Smooth muscle cell (in vitro differentiated cells): ENCODE data around the gene TM4SF4. TPM values are rescaled to one million over a fixed set of nuclear protein-coding genes. Genes with fewer than 3 reads are reported as not detected.

Source experiments
- DNase-seq: peaks from one replicate; lab custom pipeline; 2025; ENCODE audit not compliant: unreplicated experiment; lab: John Stamatoyannopoulos, UW
- H2AFZ ChIP-seq: fragments of 200-600 bp; sonication (generic); 2 replicates; pipeline ENCODE4 v1.6.0; 2016; ENCODE audit warnings: antibody characterized with exemption, low read depth, mild to moderate bottlenecking
- H3F3A ChIP-seq: fragments of 200-600 bp; sonication (generic); 2 replicates; pipeline ENCODE4 v1.6.0; 2017; ENCODE audit warnings: antibody characterized with exemption, low read depth
- H3K27ac ChIP-seq: fragments of 200-600 bp; sonication (generic); 2 replicates; pipeline ENCODE4 v1.5.1; 2016; ENCODE audit warnings: low read depth, mild to moderate bottlenecking
- H3K27me3 ChIP-seq: fragments of 200-600 bp; sonication (generic); 2 replicates; pipeline ENCODE4 v1.6.1; 2016; ENCODE audit warnings: low read depth, mild to moderate bottlenecking
- H3K36me3 ChIP-seq: fragments of 200-600 bp; sonication (generic); 2 replicates; pipeline ENCODE4 v1.5.1; 2016; ENCODE audit warnings: low read depth
- H3K4me1 ChIP-seq: fragments of 200-600 bp; sonication (generic); 2 replicates; pipeline ENCODE4 v1.5.1; 2016; ENCODE audit warnings: low read depth
- H3K4me2 ChIP-seq: fragments of 200-600 bp; sonication (generic); 2 replicates; pipeline ENCODE4 v1.6.0; 2016; ENCODE audit warnings: mild to moderate bottlenecking
- H3K4me3 ChIP-seq: fragments of 200-600 bp; sonication (generic); 2 replicates; pipeline ENCODE4 v1.5.1; 2016; ENCODE audit warnings: mild to moderate bottlenecking
- H3K79me2 ChIP-seq: fragments of 200-600 bp; sonication (generic); 2 replicates; pipeline ENCODE4 v1.6.0; 2016; ENCODE audit warnings: low read depth, mild to moderate bottlenecking
- H3K9ac ChIP-seq: fragments of 200-600 bp; sonication (generic); 2 replicates; pipeline ENCODE4 v1.6.0; 2016; ENCODE audit warnings: low read depth
- H3K9me3 ChIP-seq: fragments of 200-600 bp; sonication (generic); replicated peaks from 2 replicates; pipeline ENCODE4 v1.5.1; 2016; ENCODE audit warnings: low read depth
- H4K20me1 ChIP-seq: fragments of 200-600 bp; sonication (generic); 2 replicates; pipeline ENCODE4 v1.6.0; 2016; ENCODE audit warnings: low read depth
- CTCF ChIP-seq: fragments of 200-600 bp; sonication (generic); IDR thresholded peaks from 2 replicates; pipeline ENCODE4 v1.5.1; 2017; ENCODE audit warnings: borderline replicate concordance, mild to moderate bottlenecking, antibody characterized with exemption; ENCODE audit not compliant: insufficient read depth, poor library complexity, severe bottlenecking
- WGBS: methylation state at CpG from one replicate; pipeline ENCODE4 v1.1.7; 2016; ENCODE audit warnings: low lambda C conversion rate; 5-methylcytosine and 5-hydroxymethylcytosine counted together
- polyA plus RNA-seq: library from polyadenylated mRNA; unstranded; fragments of >200 nt; fragmentation: Nextera tagmentation; extraction: Ambion mirVana; gene quantifications from 2 replicates; pipeline ENCODE4 v1.2.1, GENCODE V29; 2016
- total RNA-seq: library from RNA; depleted of rRNA; stranded (reverse); fragments of >200 nt; gene quantifications from 2 replicates; pipeline ENCODE4 v1.2.3, GENCODE V29; 2014

TM4SF4 gene
- total and polyA plus RNA-seq, 2 experiments from 2014 or later = 0.29 TPM; not detected in 1

DNA sequence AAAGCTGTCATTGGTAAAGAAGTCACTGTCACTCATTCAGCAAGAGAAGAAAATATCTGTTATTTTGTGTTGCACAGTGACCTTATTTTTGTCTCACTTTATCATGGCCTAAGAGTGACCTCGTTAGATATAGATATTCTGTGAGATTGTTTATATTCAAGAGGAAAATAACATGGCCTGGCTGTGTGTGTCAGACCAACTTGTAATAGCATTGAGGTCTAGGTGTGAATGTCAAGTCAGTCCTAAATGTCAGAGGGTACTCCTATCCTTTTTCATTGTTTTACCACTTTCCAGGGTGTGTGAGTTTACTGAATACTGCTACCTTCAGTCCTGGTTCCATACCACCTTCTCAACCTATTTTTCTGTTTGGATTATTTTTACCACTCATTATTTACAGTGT lies 18.5 kb upstream of the TM4SF4 start:
- no peak for DNase-seq
- no peaks in the 10 kb centered on the region for H3K27me3 ChIP-seq
- no peaks in the 10 kb centered on the region for H3K4me1 ChIP-seq
- H3K4me3 ChIP-seq = no peak overlapping the region
- H3K4me2 ChIP-seq = no peak overlapping the region
- H4K20me1 ChIP-seq = no peaks in the 10 kb centered on the region
- H3K27ac ChIP-seq = no peak overlapping the region
- H3F3A ChIP-seq = no peaks in the 10 kb centered on the region
- H3K36me3 ChIP-seq = no peaks in the 10 kb centered on the region
- no peak for TF ChIP-seq CTCF
- no peaks in the 10 kb centered on the region for H3K9me3 ChIP-seq
- WGBS = 89% methylated on average over 1 of the region's 1 CpG
- H2AFZ ChIP-seq = no peak overlapping the region
- H3K9ac ChIP-seq = no peak overlapping the region
- no peaks in the 10 kb centered on the region for H3K79me2 ChIP-seq

GRCh38 chr3:149459491-149460059 lies 14.9 kb upstream of the TM4SF4 start:
- no peaks in the 10 kb centered on the region for H3K4me1 ChIP-seq
- no peaks in the 10 kb centered on the region for H3K36me3 ChIP-seq
- H2AFZ ChIP-seq = no peak overlapping the region
- WGBS = 58% methylated on average over 6 of the region's 6 CpGs
- H3K4me2 ChIP-seq = no peak overlapping the region
- H3K79me2 ChIP-seq = no peaks in the 10 kb centered on the region
- no peak for TF ChIP-seq CTCF
- no peak overlapping the region for H3K4me3 ChIP-seq
- H3K9me3 ChIP-seq = no peaks in the 10 kb centered on the region
- DNase-seq = no peak
- no peak overlapping the region for H3K9ac ChIP-seq
- no peaks in the 10 kb centered on the region for H4K20me1 ChIP-seq
- no peak overlapping the region for H3K27ac ChIP-seq
- no peaks in the 10 kb centered on the region for H3K27me3 ChIP-seq
- H3F3A ChIP-seq = no peaks in the 10 kb centered on the region

DNA sequence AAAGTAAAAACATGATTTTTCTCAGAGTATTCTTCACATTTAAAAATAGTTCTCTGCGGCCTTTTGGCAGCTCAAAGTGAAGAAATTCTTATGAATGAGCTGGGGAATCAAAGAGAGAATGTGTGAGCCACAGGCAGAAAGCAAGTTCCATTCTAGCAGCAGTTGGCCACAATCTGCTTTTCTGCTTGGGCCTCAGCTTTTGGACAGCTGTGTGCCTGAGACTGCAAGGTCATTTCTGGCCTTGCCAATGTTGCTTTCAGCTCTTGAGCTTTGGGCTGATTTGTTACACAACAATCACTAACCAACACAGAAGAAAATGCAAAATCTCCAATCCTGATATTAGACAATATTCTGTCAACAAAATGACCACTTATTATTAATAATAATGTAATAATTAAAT lies 14.4 kb upstream of the TM4SF4 start:
- DNase-seq = no peak
- Histone ChIP-seq H3K36me3 (no peaks in the 10 kb centered on the region), H2AFZ (no peak overlapping the region), H3K9ac (no peak overlapping the region), H3K4me3 (no peak overlapping the region), H3K4me1 (no peaks in the 10 kb centered on the region), H3K79me2 (no peaks in the 10 kb centered on the region), H3F3A (no peaks in the 10 kb centered on the region), H3K9me3 (no peaks in the 10 kb centered on the region), H3K27me3 (no peaks in the 10 kb centered on the region), H4K20me1 (no peaks in the 10 kb centered on the region), H3K27ac (no peak overlapping the region), H3K4me2 (no peak overlapping the region)
- no peak for TF ChIP-seq CTCF
- WGBS = 82% methylated on average over 1 of the region's 1 CpG

GRCh38 chr3:149462051-149462450 lies 12.4 kb upstream of the TM4SF4 start:
- TF ChIP-seq CTCF = no peak
- Histone ChIP-seq H3K4me3 (no peak overlapping the region), H3F3A (no peaks in the 10 kb centered on the region), H3K27me3 (no peaks in the 10 kb centered on the region), H3K4me1 (peaks cover 4% of the 10 kb centered on the region), H3K9me3 (no peaks in the 10 kb centered on the region), H3K4me2 (no peak overlapping the region), H3K36me3 (no peaks in the 10 kb centered on the region), H3K9ac (no peak overlapping the region), H4K20me1 (no peaks in the 10 kb centered on the region), H3K79me2 (no peaks in the 10 kb centered on the region), H2AFZ (no peak overlapping the region), H3K27ac (no peak overlapping the region)
- 93% methylated on average over 3 of the region's 3 CpGs for WGBS
- no peak for DNase-seq
